ENCODE results near the gene ZNF860.

The ZNF860 gene

GRCh38 chr3:31945738-31946052 lies 35.9 kb upstream of the ZNF860 start:
- peak overlapping the region; percentile 64 for H3K9ac ChIP-seq (ENCODE audit: low read length)
- H3K79me1 ChIP-seq (replicated peaks; ENCODE audit: low read length, poor library complexity, severe bottlenecking), result peaks cover 31% of the 10 kb centered on the region
- peaks cover 2% of the 10 kb centered on the region for H3K4me1 ChIP-seq (ENCODE audit: control insufficient read depth, insufficient read depth, low read depth, low read length)
- no peaks in the 10 kb centered on the region for H3K27me3 ChIP-seq (ENCODE audit: control insufficient read depth in 1 of 2, insufficient read depth in 1 of 2, low read length in 2 of 2)
- H3K14ac ChIP-seq (ENCODE audit: low read length in 2 of 2), result no peak overlapping the region
- H2AK5ac ChIP-seq (ENCODE audit: low read length, severe bottlenecking), result no peak overlapping the region
- H3K4me2 ChIP-seq (ENCODE audit: low read length, poor library complexity, severe bottlenecking), result no peak overlapping the region
- DNase-seq, result no peak
- H3K27ac ChIP-seq (ENCODE audit: low read length, poor library complexity, severe bottlenecking), result no peak overlapping the region
- no peaks in the 10 kb centered on the region for H3K9me3 ChIP-seq (ENCODE audit: control insufficient read depth, low read length)
- no peak overlapping the region for H2BK12ac ChIP-seq (ENCODE audit: low read length in 2 of 2)
- peak overlapping the region in 1 of 2 experiments; percentile 53 for H3K4me3 ChIP-seq (ENCODE audit: insufficient read depth in 1 of 2, low read depth in 1 of 2, low read length in 2 of 2)
- H3K23ac ChIP-seq (ENCODE audit: low read length in 2 of 2), result no peak overlapping the region
- no peak overlapping the region for H2BK120ac ChIP-seq (ENCODE audit: low read depth, low read length)
- no peak overlapping the region for H2BK15ac ChIP-seq (ENCODE audit: low read depth, poor library complexity, severe bottlenecking)
- 72% methylated on average over 3 of the region's 3 CpGs for WGBS
- H3K18ac ChIP-seq (ENCODE audit: low read depth in 1 of 2, low read length in 2 of 2), result no peak overlapping the region
- H2AFZ ChIP-seq (ENCODE audit: low read depth, low read length), result no peak overlapping the region
- no peak overlapping the region for H3K4ac ChIP-seq (ENCODE audit: low read depth in 1 of 2, low read length in 2 of 2)
- H4K91ac ChIP-seq (ENCODE audit: low read length), result no peak overlapping the region
- H2BK5ac ChIP-seq (ENCODE audit: low read depth, low read length, poor library complexity, severe bottlenecking), result no peak overlapping the region
- H4K8ac ChIP-seq (ENCODE audit: low read length), result no peak overlapping the region
- H3K36me3 ChIP-seq (ENCODE audit: control insufficient read depth in 1 of 2, insufficient read depth in 2 of 2, low read depth in 1 of 2, low read length in 2 of 2), result no peaks in the 10 kb centered on the region

- Histone ChIP-seq H2BK120ac (ENCODE audit: low read depth, low read length) (no peak overlapping the region), H3K4me2 (ENCODE audit: low read length, poor library complexity, severe bottlenecking) (no peak overlapping the region), H3K4ac (ENCODE audit: low read depth in 1 of 2, low read length in 2 of 2) (no peak overlapping the region), H3K27me3 (ENCODE audit: control insufficient read depth in 1 of 2, insufficient read depth in 1 of 2, low read length in 2 of 2) (no peaks in the 10 kb centered on the region), H2AK5ac (ENCODE audit: low read length, severe bottlenecking) (no peak overlapping the region), H3K27ac (ENCODE audit: low read length, poor library complexity, severe bottlenecking) (no peak overlapping the region), H4K8ac (ENCODE audit: low read length) (no peak overlapping the region), H3K79me1 (replicated peaks; ENCODE audit: low read length, poor library complexity, severe bottlenecking) (peaks cover 32% of the 10 kb centered on the region), H3K9me3 (ENCODE audit: control insufficient read depth, low read length) (no peaks in the 10 kb centered on the region), H2BK15ac (ENCODE audit: low read depth, poor library complexity, severe bottlenecking) (no peak overlapping the region), H2BK12ac (ENCODE audit: low read length in 2 of 2) (no peak overlapping the region), H3K23ac (ENCODE audit: low read length in 2 of 2) (no peak overlapping the region), H3K18ac (ENCODE audit: low read depth in 1 of 2, low read length in 2 of 2) (no peak overlapping the region), H3K4me3 (ENCODE audit: insufficient read depth in 1 of 2, low read depth in 1 of 2, low read length in 2 of 2) (no peak overlapping the region), H3K4me1 (ENCODE audit: control insufficient read depth, insufficient read depth, low read depth, low read length) (peaks cover 2% of the 10 kb centered on the region), H3K14ac (ENCODE audit: low read length in 2 of 2) (no peak overlapping the region), H3K9ac (ENCODE audit: low read length) (no peak overlapping the region), H3K36me3 (ENCODE audit: control insufficient read depth in 1 of 2, insufficient read depth in 2 of 2, low read depth in 1 of 2, low read length in 2 of 2) (no peaks in the 10 kb centered on the region), H2BK5ac (ENCODE audit: low read depth, low read length, poor library complexity, severe bottlenecking) (no peak overlapping the region), H2AFZ (ENCODE audit: low read depth, low read length) (no peak overlapping the region), H4K91ac (ENCODE audit: low read length) (no peak overlapping the region)
- no peak for DNase-seq
- WGBS, result 89% methylated on average over 10 of the region's 10 CpGs
Measured at GRCh38 chr3:31946484-31947081, 35.0 kb upstream of the ZNF860 start.

DNA sequence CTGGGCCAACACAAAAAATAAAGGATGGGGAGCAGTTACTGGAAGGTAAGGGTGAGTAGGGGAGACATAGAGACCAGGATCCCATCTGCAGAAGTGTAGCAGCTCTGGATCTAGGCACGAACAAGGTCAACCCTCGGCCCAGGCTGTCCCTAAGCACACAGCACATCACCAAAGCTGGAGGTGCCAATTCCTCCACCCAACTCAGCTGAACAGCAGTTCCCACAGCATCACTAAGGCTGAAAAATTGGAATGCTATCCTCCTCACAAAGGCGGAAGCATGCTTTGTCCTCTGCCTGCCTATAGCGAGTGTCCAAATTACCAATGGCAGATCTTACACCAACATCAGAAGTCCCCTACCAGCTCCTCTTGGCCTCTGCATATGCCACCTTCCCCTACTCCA lies 34.4 kb upstream of the ZNF860 start:
- peak overlapping the region in 1 of 2 experiments; percentile 26 for H3K4ac ChIP-seq (ENCODE audit: low read depth in 1 of 2, low read length in 2 of 2)
- no peak overlapping the region for H3K4me3 ChIP-seq (ENCODE audit: insufficient read depth in 1 of 2, low read depth in 1 of 2, low read length in 2 of 2)
- H3K36me3 ChIP-seq (ENCODE audit: control insufficient read depth in 1 of 2, insufficient read depth in 2 of 2, low read depth in 1 of 2, low read length in 2 of 2), result no peaks in the 10 kb centered on the region
- H3K9ac ChIP-seq (ENCODE audit: low read length), result no peak overlapping the region
- no peak overlapping the region for H2AK5ac ChIP-seq (ENCODE audit: low read length, severe bottlenecking)
- H2BK5ac ChIP-seq (ENCODE audit: low read depth, low read length, poor library complexity, severe bottlenecking), result no peak overlapping the region
- no peak for DNase-seq
- H3K27ac ChIP-seq (ENCODE audit: low read length, poor library complexity, severe bottlenecking), result no peak overlapping the region
- no peak overlapping the region for H3K4me2 ChIP-seq (ENCODE audit: low read length, poor library complexity, severe bottlenecking)
- WGBS, result 100% methylated on average over 4 of the region's 4 CpGs
- H3K14ac ChIP-seq (ENCODE audit: low read length in 2 of 2), result peak overlapping the region in 1 of 2 experiments; percentile 36
- no peak overlapping the region for H2BK120ac ChIP-seq (ENCODE audit: low read depth, low read length)
- H4K8ac ChIP-seq (ENCODE audit: low read length), result no peak overlapping the region
- peaks cover 31% of the 10 kb centered on the region for H3K79me1 ChIP-seq (replicated peaks; ENCODE audit: low read length, poor library complexity, severe bottlenecking)
- no peak overlapping the region for H2AFZ ChIP-seq (ENCODE audit: low read depth, low read length)
- no peaks in the 10 kb centered on the region for H3K4me1 ChIP-seq (ENCODE audit: control insufficient read depth, insufficient read depth, low read depth, low read length)
- no peaks in the 10 kb centered on the region for H3K9me3 ChIP-seq (ENCODE audit: control insufficient read depth, low read length)
- no peaks in the 10 kb centered on the region for H3K27me3 ChIP-seq (ENCODE audit: control insufficient read depth in 1 of 2, insufficient read depth in 1 of 2, low read length in 2 of 2)
- no peak overlapping the region for H4K91ac ChIP-seq (ENCODE audit: low read length)
- no peak overlapping the region for H3K18ac ChIP-seq (ENCODE audit: low read depth in 1 of 2, low read length in 2 of 2)
- H3K23ac ChIP-seq (ENCODE audit: low read length in 2 of 2), result no peak overlapping the region
- H2BK12ac ChIP-seq (ENCODE audit: low read length in 2 of 2), result no peak overlapping the region
- H2BK15ac ChIP-seq (ENCODE audit: low read depth, poor library complexity, severe bottlenecking), result no peak overlapping the region

GRCh38 chr3:31947671-31948091 lies 33.9 kb upstream of the ZNF860 start:
- no peak overlapping the region for H2AK5ac ChIP-seq (ENCODE audit: low read length, severe bottlenecking)
- H3K4me2 ChIP-seq (ENCODE audit: low read length, poor library complexity, severe bottlenecking), result no peak overlapping the region
- no peak overlapping the region for H3K9ac ChIP-seq (ENCODE audit: low read length)
- no peak overlapping the region for H3K4ac ChIP-seq (ENCODE audit: low read depth in 1 of 2, low read length in 2 of 2)
- no peak overlapping the region for H3K23ac ChIP-seq (ENCODE audit: low read length in 2 of 2)
- no peaks in the 10 kb centered on the region for H3K27me3 ChIP-seq (ENCODE audit: control insufficient read depth in 1 of 2, insufficient read depth in 1 of 2, low read length in 2 of 2)
- H3K36me3 ChIP-seq (ENCODE audit: control insufficient read depth in 1 of 2, insufficient read depth in 2 of 2, low read depth in 1 of 2, low read length in 2 of 2), result no peaks in the 10 kb centered on the region
- H3K4me3 ChIP-seq (ENCODE audit: insufficient read depth in 1 of 2, low read depth in 1 of 2, low read length in 2 of 2), result no peak overlapping the region
- 69% methylated on average over 6 of the region's 6 CpGs for WGBS
- H3K79me1 ChIP-seq (replicated peaks; ENCODE audit: low read length, poor library complexity, severe bottlenecking), result peaks cover 33% of the 10 kb centered on the region
- H4K91ac ChIP-seq (ENCODE audit: low read length), result no peak overlapping the region
- no peak overlapping the region for H2BK5ac ChIP-seq (ENCODE audit: low read depth, low read length, poor library complexity, severe bottlenecking)
- H2BK120ac ChIP-seq (ENCODE audit: low read depth, low read length), result no peak overlapping the region
- DNase-seq, result no peak
- H2BK12ac ChIP-seq (ENCODE audit: low read length in 2 of 2), result no peak overlapping the region
- H2AFZ ChIP-seq (ENCODE audit: low read depth, low read length), result no peak overlapping the region
- H2BK15ac ChIP-seq (ENCODE audit: low read depth, poor library complexity, severe bottlenecking), result no peak overlapping the region
- H3K14ac ChIP-seq (ENCODE audit: low read length in 2 of 2), result peak overlapping the region in 1 of 2 experiments; percentile 35
- H3K4me1 ChIP-seq (ENCODE audit: control insufficient read depth, insufficient read depth, low read depth, low read length), result no peaks in the 10 kb centered on the region
- no peaks in the 10 kb centered on the region for H3K9me3 ChIP-seq (ENCODE audit: control insufficient read depth, low read length)
- H4K8ac ChIP-seq (ENCODE audit: low read length), result no peak overlapping the region
- no peak overlapping the region for H3K27ac ChIP-seq (ENCODE audit: low read length, poor library complexity, severe bottlenecking)
- no peak overlapping the region for H3K18ac ChIP-seq (ENCODE audit: low read depth in 1 of 2, low read length in 2 of 2)

Data from mesenchymal stem cell (in vitro differentiated cells and primary cell).